ENCODE results near the gene ACSS1.

ACSS1 gene

GRCh38 chr20:25046181-25046641 is 11.7 kb downstream of the ACSS1 start:
- DNase-seq, result no peak

GRCh38 chr20:25045343-25045712 is 12.6 kb downstream of the ACSS1 start:
- no peak for DNase-seq

GRCh38 chr20:25044660-25045342 is 13.1 kb downstream of the ACSS1 start:
- no peak for DNase-seq

GRCh38 chr20:25044261-25044560 is 13.7 kb downstream of the ACSS1 start:
- no peak for DNase-seq

- DNase-seq, result no peak
These were observed 14.3 kb downstream of the ACSS1 start for GRCh38 chr20:25043499-25044260.

- DNase-seq, result no peak
These were observed 15.1 kb downstream of the ACSS1 start for GRCh38 chr20:25042531-25043498.

GRCh38 chr20:25041813-25042530 is 16.0 kb downstream of the ACSS1 start:
- no peak for DNase-seq

- no peak for DNase-seq
These were observed 17.5 kb downstream of the ACSS1 start for GRCh38 chr20:25040438-25040831.

GRCh38 chr20:25039697-25040437 is 18.1 kb downstream of the ACSS1 start:
- peak; percentile 64 for DNase-seq

- DNase-seq, result peak; percentile 42
These were observed 19.3 kb downstream of the ACSS1 start for GRCh38 chr20:25038591-25039015.

- peak; percentile 65 for DNase-seq
These were observed 19.9 kb downstream of the ACSS1 start for GRCh38 chr20:25038103-25038410.

- no peak for DNase-seq
These were observed 20.4 kb downstream of the ACSS1 start for GRCh38 chr20:25037288-25038102.

GRCh38 chr20:25036331-25036936 is 21.5 kb downstream of the ACSS1 start:
- no peak for DNase-seq

- DNase-seq, result no peak
These were observed 22.0 kb downstream of the ACSS1 start for GRCh38 chr20:25035921-25036320.

GRCh38 chr20:25033924-25034300 is 24.0 kb downstream of the ACSS1 start:
- DNase-seq, result no peak

GRCh38 chr20:25033265-25033923 is 24.5 kb downstream of the ACSS1 start:
- DNase-seq, result peak; percentile 92

- DNase-seq, result no peak
These were observed 25.3 kb downstream of the ACSS1 start for GRCh38 chr20:25032478-25033264.

GRCh38 chr20:25032065-25032477 is 25.9 kb downstream of the ACSS1 start:
- no peak for DNase-seq

GRCh38 chr20:25031241-25031640 is 26.7 kb downstream of the ACSS1 start:
- no peak for DNase-seq

All from NCI-H2171 treated with DMSO at 0.1 percent for 48 hours (cell line).